ENCODE results near the gene AMMECR1L.
"Not testable (repeated sequence)": the region's sequence is repeated elsewhere in the genome, so short reads cannot be mapped to it uniquely, and the experiment has no call there.

Gene AMMECR1L

DNA sequence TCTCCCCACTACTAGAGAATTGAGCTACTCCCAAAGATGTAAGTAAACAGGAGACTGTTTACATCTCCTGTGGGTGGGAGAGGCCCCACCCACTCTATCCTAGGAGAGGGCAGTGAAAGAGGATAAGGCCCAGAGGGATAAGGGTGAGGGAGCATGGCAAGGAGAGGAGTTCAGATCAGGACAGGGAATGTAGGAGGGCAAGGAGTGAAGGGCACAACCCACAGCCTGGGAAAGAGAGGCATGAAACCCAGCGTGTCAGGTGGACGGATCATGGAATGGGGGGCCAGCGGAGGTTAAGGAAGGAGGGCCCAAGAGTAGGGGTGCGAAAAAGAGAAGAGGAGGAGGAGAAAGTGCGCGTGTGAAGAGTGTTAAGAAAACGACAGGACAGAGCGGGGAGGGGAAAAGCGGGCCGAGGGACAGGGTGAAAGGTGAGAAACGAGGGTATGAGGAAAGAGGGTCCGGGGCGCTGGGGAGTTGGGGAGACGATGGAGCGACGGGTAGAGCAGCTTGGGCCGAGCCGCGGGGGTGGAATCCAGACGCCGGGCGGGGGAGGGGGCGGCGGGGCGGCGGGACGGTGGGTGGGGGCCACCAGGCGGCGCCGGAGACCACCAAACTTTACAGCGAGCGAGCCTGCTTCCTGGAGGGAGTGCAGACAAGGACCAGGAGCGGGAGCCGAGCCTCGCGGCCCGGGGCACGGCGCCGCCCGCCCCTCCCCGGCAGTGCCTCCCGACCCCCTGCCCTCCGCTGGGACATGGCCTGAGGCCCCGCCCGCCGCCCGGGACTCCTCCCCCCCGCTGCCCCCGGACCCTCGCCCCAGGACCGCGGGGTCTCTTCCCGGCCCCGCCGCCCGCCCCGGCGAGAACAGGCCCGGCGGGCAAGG is 655 bp downstream of the AMMECR1L start:
- peak; percentile 16 for TF ChIP-seq CTCF (IDR thresholded peaks at IDR 0.05; ENCODE audit: low read depth, low read length, missing control alignments)
- not testable (repeated sequence) for DNase-seq (ENCODE audit: low read depth)
- H3K4me3 ChIP-seq (ENCODE audit: low read depth, low read length), result peak overlapping the region; percentile 66

GRCh38 chr2:127884436-127884835 is 1.3 kb downstream of the AMMECR1L start:
- TF ChIP-seq CTCF (IDR thresholded peaks at IDR 0.05; ENCODE audit: low read depth, low read length, missing control alignments), result no peak
- peak overlapping the region; percentile 66 for H3K4me3 ChIP-seq (ENCODE audit: low read depth, low read length)
- DNase-seq (ENCODE audit: low read depth), result no peak

- no peak for DNase-seq (ENCODE audit: low read depth)
- H3K4me3 ChIP-seq (ENCODE audit: low read depth, low read length), result no peak overlapping the region
- no peak for TF ChIP-seq CTCF (IDR thresholded peaks at IDR 0.05; ENCODE audit: low read depth, low read length, missing control alignments)
Observed at GRCh38 chr2:127879899-127880298, 5.9 kb downstream of the AMMECR1L start.

DNA sequence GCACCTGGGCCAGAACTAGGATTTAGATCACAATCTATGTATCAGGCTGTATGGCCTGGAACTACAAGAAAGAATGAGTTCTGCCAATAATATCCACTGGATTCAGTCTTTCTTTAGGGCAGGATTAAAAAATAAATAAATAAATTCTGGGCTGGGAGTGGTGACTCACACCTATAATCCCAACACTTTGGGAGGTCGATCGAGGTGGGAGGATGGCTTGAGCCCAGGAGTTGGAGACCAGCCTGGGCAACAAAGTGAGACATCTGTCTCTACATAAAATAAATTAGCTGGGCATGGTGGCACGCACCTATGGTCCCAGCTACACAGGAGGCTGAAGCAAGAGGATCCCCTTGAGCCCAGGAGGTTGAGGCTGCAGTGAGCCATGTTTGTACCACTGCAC is 8.1 kb downstream of the AMMECR1L start:
- TF ChIP-seq CTCF (IDR thresholded peaks at IDR 0.05; ENCODE audit: low read depth, low read length, missing control alignments), result no peak
- no peak for DNase-seq (ENCODE audit: low read depth)
- H3K4me3 ChIP-seq (ENCODE audit: low read depth, low read length), result no peak overlapping the region

DNA sequence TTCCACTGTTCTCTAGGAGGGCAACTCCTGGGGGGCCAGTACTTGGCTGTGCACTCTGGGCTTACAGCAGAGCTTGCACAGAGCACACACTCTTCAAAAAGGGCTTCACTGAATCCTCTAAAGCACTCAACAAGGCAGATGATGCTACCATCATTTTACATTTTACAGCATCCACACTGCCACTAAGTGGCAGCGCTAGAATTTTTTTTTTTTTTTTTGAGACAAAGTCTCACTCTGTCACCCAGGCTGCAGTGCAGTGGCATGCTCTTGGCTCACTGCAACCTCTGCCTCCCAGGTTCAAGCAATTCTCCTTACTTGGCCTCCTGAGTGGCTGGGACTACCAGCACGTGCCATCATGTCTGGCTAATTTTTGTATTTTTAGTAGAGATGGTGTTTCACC is 8.6 kb downstream of the AMMECR1L start:
- no peak overlapping the region for H3K4me3 ChIP-seq (ENCODE audit: low read depth, low read length)
- no peak for DNase-seq (ENCODE audit: low read depth)
- TF ChIP-seq CTCF (IDR thresholded peaks at IDR 0.05; ENCODE audit: low read depth, low read length, missing control alignments), result no peak

DNA sequence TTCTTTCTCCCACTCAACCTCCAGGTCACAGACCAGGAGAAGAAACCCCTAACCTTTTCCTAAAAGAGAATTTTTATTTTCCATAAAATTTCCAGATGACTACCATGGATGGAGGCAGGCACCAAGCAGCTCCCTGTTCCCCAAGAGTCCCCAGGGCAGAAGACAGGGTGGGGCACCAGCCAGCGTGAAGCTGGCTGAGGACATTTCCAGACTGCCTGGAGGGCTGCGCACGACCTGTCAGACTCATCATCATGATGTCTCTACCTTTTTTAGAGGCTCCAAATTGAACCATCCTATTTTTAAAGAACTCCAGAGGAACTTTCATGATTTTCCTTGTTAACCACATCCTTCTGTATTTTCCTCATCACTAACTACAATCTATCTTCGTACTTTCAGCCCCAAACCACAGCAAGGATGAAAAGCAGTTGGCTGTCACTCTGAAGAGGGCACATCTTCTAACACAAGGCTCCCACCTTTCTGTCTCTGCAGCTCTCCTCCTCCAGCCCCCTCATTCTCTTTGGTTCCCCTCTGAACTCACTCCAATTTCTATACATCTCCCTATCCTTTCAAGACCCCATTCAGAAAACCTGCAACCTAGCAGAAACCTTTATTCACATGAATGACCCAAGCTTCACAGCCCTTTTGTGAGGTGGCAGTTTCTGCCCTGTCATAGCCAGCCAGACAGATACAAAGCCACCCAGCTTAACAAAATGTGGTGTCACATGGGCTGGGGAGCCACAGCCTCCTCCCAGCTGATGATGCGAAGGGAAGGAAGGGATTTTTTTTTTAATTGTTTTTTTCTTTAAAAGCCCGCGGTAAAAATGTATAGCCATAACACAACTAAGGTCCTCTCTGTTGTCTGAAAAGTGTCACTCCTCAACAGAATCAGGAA is 11.1 kb downstream of the AMMECR1L start:
- TF ChIP-seq CTCF (IDR thresholded peaks at IDR 0.05; ENCODE audit: low read depth, low read length, missing control alignments), result no peak
- H3K4me3 ChIP-seq (ENCODE audit: low read depth, low read length), result no peak overlapping the region
- no peak for DNase-seq (ENCODE audit: low read depth)

Measured in GM12864 (cell line).